ENCODE data around the gene FAM153A. TPM values are rescaled to one million over a fixed set of nuclear protein-coding genes. Genes with fewer than 3 reads are reported as not detected.

The FAM153A gene
- not detected in 5 replicates for total RNA-seq (2022; extraction: Qiagen RNA extraction)

GRCh38 chr5:177782792-177783633 lies at the start of gene FAM153A:
Gene FAM153A, minus strand, starts transcription at chr5:177782899.

Other genes with a start within 250 kb of the FAM153A start
- gene FAM193B, start 228.3 kb downstream of the FAM153A start, total RNA-seq (2022; extraction: Qiagen RNA extraction), result 24.3 to 36.0 TPM (median 33.0 TPM) in 5 replicates
- 280 to 284 TPM (median 281 TPM) in 5 replicates for gene TMED9, start 190.7 kb downstream of the FAM153A start, total RNA-seq (2022; extraction: Qiagen RNA extraction)
- 18.7 to 31.8 TPM (median 29.2 TPM) in 5 replicates for gene B4GALT7, start 182.8 kb downstream of the FAM153A start, total RNA-seq (2022; extraction: Qiagen RNA extraction)
- gene PROP1, start 213.3 kb upstream of the FAM153A start, total RNA-seq (2022; extraction: Qiagen RNA extraction), result not detected in 5 replicates

Data from A549 treated with CORT108297 at 1 μM for 4 hours (cell line).